Ishikawa (cell line): ENCODE results near the gene NT5DC1.

Experiments
- CREB1 ChIP-seq: IDR thresholded peaks from 2 replicates; pipeline ENCODE4 v1.6.1; 2012; ENCODE audit warnings: low read depth
- EGR1 ChIP-seq: IDR thresholded peaks from 2 replicates; pipeline ENCODE4 v1.6.1; 2012
- NFIC ChIP-seq: IDR thresholded peaks from 2 replicates; pipeline ENCODE4 v1.6.1; 2012
- TAF1 ChIP-seq: IDR thresholded peaks from 2 replicates; pipeline ENCODE4 v1.6.1; 2012; ENCODE audit warnings: low read depth, mild to moderate bottlenecking
- TCF12 ChIP-seq: IDR thresholded peaks from 2 replicates; pipeline ENCODE4 v1.6.1; 2012; ENCODE audit warnings: low read depth
- TF ChIP-seq, protein P1 (sequence below): IDR thresholded peaks from 2 replicates; pipeline ENCODE4 v1.6.1; 2012

DNA sequence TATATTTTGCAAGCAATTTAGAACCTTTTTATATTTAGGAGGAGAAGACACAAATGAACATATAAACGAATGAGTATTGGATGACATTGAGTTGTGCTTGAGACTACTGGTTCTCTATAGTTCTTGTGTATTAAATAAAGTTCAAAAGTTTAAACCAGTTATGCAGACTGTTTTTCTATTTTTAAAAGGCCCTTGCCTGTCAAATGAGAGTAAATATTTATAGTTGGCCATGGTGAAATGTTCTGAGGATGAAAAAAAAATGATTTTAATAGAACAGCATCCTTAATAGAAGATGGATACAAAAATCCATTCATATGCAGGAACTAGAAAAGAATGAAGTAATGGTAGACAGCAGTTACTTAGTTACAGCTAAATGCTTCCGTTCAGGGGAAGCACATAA lies 88.8 kb downstream of the NT5DC1 start:
- TF ChIP-seq EGR1 (no peak), TAF1 (no peak), NFIC (no peak), TCF12 (no peak), CREB1 (no peak)
- TF ChIP-seq, protein P1, sequence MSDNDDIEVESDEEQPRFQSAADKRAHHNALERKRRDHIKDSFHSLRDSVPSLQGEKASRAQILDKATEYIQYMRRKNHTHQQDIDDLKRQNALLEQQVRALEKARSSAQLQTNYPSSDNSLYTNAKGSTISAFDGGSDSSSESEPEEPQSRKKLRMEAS, result no peak
